IMR-90 (cell line): ENCODE results near the gene PSAPL1. TPM values are rescaled to one million over a fixed set of nuclear protein-coding genes. Genes with fewer than 3 reads are reported as not detected.

ENCODE experiments used
- ATAC-seq: fragments of 200-7000 bp; cut with Tn5 transposase; 2 replicates; pipeline ENCODE4 v1.9.1; 2020; ENCODE audit warnings: low read depth, mild to moderate bottlenecking, moderate library complexity
- BruUV-seq: library from RNA; stranded (reverse); fragments of 400-500 nt; replicated peaks from 2 replicates; lab custom pipeline; 2021; lab: Mats Ljungman, UMichigan
- CTCF ChIA-PET: fragments of 300-600 bp; formaldehyde crosslinking; extraction: SDS; loops from one replicate; lab custom pipeline; 2021; ENCODE audit warnings: antibody characterized with exemption; lab: Yijun Ruan, JAX
- POLR2A ChIA-PET: fragments of 300-600 bp; sonication (Branson Sonifier 250); formaldehyde crosslinking; loops from one replicate; lab custom pipeline; 2022; ENCODE audit warnings: antibody characterized with exemption; ENCODE audit not compliant: unreplicated experiment; lab: Charles Lee
- DNase-seq: peaks from one replicate; pipeline ENCODE4 v3.0.0; 2013
- H2AFZ ChIP-seq: replicated peaks from 2 replicates; pipeline ENCODE3; 2013; ENCODE audit warnings: low read length, mild to moderate bottlenecking; ENCODE audit not compliant: poor library complexity
- H2AK5ac ChIP-seq: 2 replicates; pipeline ENCODE4 v1.6.1; 2013; ENCODE audit warnings: low read depth, low read length, inconsistent platforms
- H2AK9ac ChIP-seq: replicated peaks from 2 replicates; pipeline ENCODE3; 2013; ENCODE audit warnings: mild to moderate bottlenecking, low read depth, low read length, moderate library complexity; ENCODE audit not compliant: poor library complexity
- H2BK120ac ChIP-seq: 2 replicates; pipeline ENCODE4 v1.6.1; 2013; ENCODE audit warnings: low read depth, low read length, inconsistent platforms
- H2BK15ac ChIP-seq: 3 replicates; pipeline ENCODE4 v1.6.1; 2013; ENCODE audit warnings: low read depth, low read length, inconsistent platforms
- H2BK20ac ChIP-seq: 2 replicates; pipeline ENCODE4 v1.6.1; 2013; ENCODE audit warnings: low read depth, mild to moderate bottlenecking, inconsistent platforms, low read length, moderate library complexity
- H2BK5ac ChIP-seq: 2 replicates; pipeline ENCODE4 v1.6.1; 2013; ENCODE audit warnings: mild to moderate bottlenecking, low read depth, low read length, inconsistent platforms; ENCODE audit not compliant: poor library complexity, severe bottlenecking
- H3K14ac ChIP-seq: replicated peaks from 2 replicates; pipeline ENCODE4 v1.6.1; 2013; ENCODE audit warnings: low read depth, low read length, inconsistent platforms
- H3K18ac ChIP-seq: 2 replicates; pipeline ENCODE4 v1.6.1; 2013; ENCODE audit warnings: low read depth, low read length, control low read depth
- H3K23ac ChIP-seq: 2 replicates; pipeline ENCODE4 v1.6.1; 2013; ENCODE audit warnings: low read depth, low read length, inconsistent platforms
- H3K27ac ChIP-seq: 2 replicates; pipeline ENCODE4 v1.5.1; 2013; ENCODE audit warnings: mild to moderate bottlenecking, control low read depth, low read length; ENCODE audit not compliant: insufficient read depth
- H3K27me3 ChIP-seq: 2 replicates; pipeline ENCODE4 v1.6.1; 2013; ENCODE audit warnings: low read length; ENCODE audit not compliant: control insufficient read depth, insufficient read depth
- H3K36me3 ChIP-seq: 2 replicates; pipeline ENCODE4 v1.6.1; 2013; ENCODE audit warnings: low read length, mixed read lengths; ENCODE audit not compliant: control insufficient read depth, insufficient read depth
- H3K4ac ChIP-seq: 2 replicates; pipeline ENCODE4 v1.6.1; 2013; ENCODE audit warnings: low read depth, low read length, inconsistent platforms
- H3K4me1 ChIP-seq: 2 replicates; pipeline ENCODE4 v1.6.1; 2013; ENCODE audit warnings: low read length, mixed read lengths; ENCODE audit not compliant: control insufficient read depth, insufficient read depth
- H3K4me2 ChIP-seq: 2 replicates; pipeline ENCODE4 v1.6.1; 2013; ENCODE audit warnings: low read depth, mild to moderate bottlenecking, control low read depth, low read length, moderate library complexity
- H3K4me3 ChIP-seq: 2 replicates; pipeline ENCODE4 v1.5.1; 2013; ENCODE audit warnings: low read depth, mild to moderate bottlenecking, control low read depth, low read length, moderate library complexity; ENCODE audit not compliant: insufficient read depth
- H3K56ac ChIP-seq: 2 replicates; pipeline ENCODE4 v1.6.1; 2013; ENCODE audit warnings: low read length, inconsistent platforms; ENCODE audit not compliant: insufficient read depth; ENCODE audit errors: extremely low read depth
- H3K79me1 ChIP-seq, 2 experiments: 2 replicates each; pipeline ENCODE4 v1.6.1; 2013; ENCODE audit warnings: low read length in 2 of 2, inconsistent platforms in 1 of 2, low read depth in 1 of 2
- H3K9ac ChIP-seq: 2 replicates; pipeline ENCODE4 v1.6.1; 2013; ENCODE audit warnings: low read depth, low read length, control low read depth
- H3K9me1 ChIP-seq: 2 replicates; pipeline ENCODE4 v1.6.1; 2013; ENCODE audit warnings: low read length, inconsistent platforms; ENCODE audit not compliant: insufficient read depth
- H3K9me3 ChIP-seq: 2 replicates; pipeline ENCODE4 v1.6.1; 2013; ENCODE audit warnings: low read length; ENCODE audit not compliant: control insufficient read depth, insufficient read depth
- H4K20me1 ChIP-seq: 2 replicates; pipeline ENCODE4 v1.6.1; 2013; ENCODE audit warnings: low read length, inconsistent platforms; ENCODE audit not compliant: insufficient read depth
- H4K5ac ChIP-seq: 2 replicates; pipeline ENCODE4 v1.6.1; 2013; ENCODE audit warnings: mild to moderate bottlenecking, low read depth, low read length, control low read depth
- H4K8ac ChIP-seq, 2 experiments: 2 replicates each; pipeline ENCODE4 v1.6.1; 2013; ENCODE audit warnings: low read depth in 2 of 2, low read length in 2 of 2, control low read depth in 1 of 2, inconsistent platforms in 1 of 2
- H4K91ac ChIP-seq: 2 replicates; pipeline ENCODE4 v1.6.1; 2013; ENCODE audit warnings: low read depth, low read length, inconsistent platforms; ENCODE audit not compliant: insufficient read depth
- POLR2A ChIP-seq: IDR thresholded peaks from 2 replicates; pipeline ENCODE4 v1.6.1; 2012; ENCODE audit warnings: mild to moderate bottlenecking, low read depth, low read length
- WGBS, 2 experiments: methylation state at CpG; one replicate each; pipeline versions ENCODE4 v1.1.5 to v1.1.7; 2013; ENCODE audit warnings: missing lambda C conversion rate in 2 of 2; ENCODE audit not compliant: insufficient read length in 1 of 2; ENCODE audit errors: extremely low coverage in 2 of 2; 5-methylcytosine and 5-hydroxymethylcytosine counted together
- dilution Hi-C: fragments of 300-500 bp; cut with HindIII; formaldehyde crosslinking; loops from one replicate; pipeline ENCODE4 v1.14.3; 2018; ENCODE audit warnings: low sequenced_read_pairs; ENCODE audit not compliant: unreplicated experiment
- in situ Hi-C: fragments of 300-500 bp; cut with MboI; formaldehyde crosslinking; loops from 3 replicates; pipeline ENCODE4 v1.14.3; 2019; ENCODE audit warnings: low sequenced_read_pairs, inconsistent platforms, mixed read lengths
- intact Hi-C: fragments of 100-400 bp; cut with micrococcal nuclease; formaldehyde crosslinking; loops from 2 replicates; pipeline ENCODE4 v1.10.0; 2022
- polyA plus RNA-seq, 3 experiments: library from polyadenylated mRNA; depleted of rRNA; stranded (reverse); fragments of >200 nt; gene quantifications; 2 replicates each; pipeline ENCODE4 v1.2.3, GENCODE V29; 2012; ENCODE audit warnings: low replicate concordance in 1 of 3
- total RNA-seq: library from RNA; depleted of rRNA; stranded (reverse); fragments of >200 nt; gene quantifications from 2 replicates; pipeline ENCODE4 v1.2.3, GENCODE V29; 2012
- TF ChIP-seq, protein P1 (sequence below): conservative IDR thresholded peaks from 2 replicates; pipeline ENCODE4 v1.5.1; 2012; ENCODE audit warnings: mild to moderate bottlenecking, low read depth, low read length, improper control_type of control experiment

Gene PSAPL1
- total and polyA plus RNA-seq, 2 of the 4 experiments (the other 2 are of a cell fraction), result not detected

DNA sequence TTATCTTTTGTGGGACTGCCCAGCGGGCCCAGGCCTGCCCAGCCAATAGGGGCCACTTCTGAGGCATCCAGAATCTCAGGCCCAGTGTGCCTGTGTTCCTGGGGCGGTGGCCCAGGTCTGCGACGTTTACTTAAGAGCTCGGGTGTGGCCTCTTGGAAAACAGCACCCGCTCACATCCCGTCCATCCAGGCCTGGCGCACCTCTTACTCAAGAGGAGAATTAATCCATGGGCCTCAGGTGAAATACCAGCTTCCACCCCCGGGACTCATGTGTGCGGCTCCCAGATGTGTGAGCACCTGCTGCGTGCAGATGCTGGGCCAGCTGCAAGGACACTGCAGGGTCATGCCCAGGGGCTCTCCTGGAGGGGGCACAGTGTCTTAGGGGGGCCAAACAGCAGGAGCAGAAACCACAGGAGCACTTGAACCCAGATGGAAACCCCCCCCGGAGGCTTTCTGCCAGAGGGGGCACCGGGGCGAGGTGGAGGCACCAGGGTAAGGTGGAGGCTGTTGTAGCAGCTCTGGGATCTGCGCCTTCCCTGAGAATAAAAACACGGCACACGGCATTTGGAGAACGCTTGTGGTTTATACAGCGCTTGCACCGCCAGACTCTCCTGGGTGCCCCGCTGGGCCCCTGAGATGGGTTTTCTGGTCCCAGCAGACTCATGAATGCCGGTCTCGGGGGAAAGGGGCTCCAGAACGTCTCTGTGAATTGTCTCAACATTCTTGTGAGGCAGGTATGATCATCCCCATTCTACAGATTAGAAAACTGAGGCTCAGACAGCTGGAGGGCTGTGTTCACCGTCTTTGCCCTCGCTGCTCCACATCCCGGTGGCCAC lies 2.8 kb downstream of the PSAPL1 start:
- H3K27me3 ChIP-seq, result peaks cover 14% of the 10 kb centered on the region; the same call in 1 of the 2 replicates
- no peak overlapping the region for H3K18ac ChIP-seq
- H2AK5ac ChIP-seq, result no peak overlapping the region
- H3K4me3 ChIP-seq, result no peak overlapping the region
- H2BK120ac ChIP-seq, result no peak overlapping the region
- H2BK5ac ChIP-seq, result no peak overlapping the region
- no peak for ATAC-seq
- no peaks in the 10 kb centered on the region for H3K9me3 ChIP-seq
- H2BK20ac ChIP-seq, result no peak overlapping the region
- ChIA-PET CTCF (no interaction called here), POLR2A (no interaction called here)
- H4K8ac ChIP-seq, result no peak overlapping the region
- H3K23ac ChIP-seq, result no peak overlapping the region
- H4K5ac ChIP-seq, result no peak overlapping the region
- no peak overlapping the region for H3K4me2 ChIP-seq
- H2AFZ ChIP-seq, result no peak overlapping the region
- no peak overlapping the region for H3K27ac ChIP-seq
- H4K91ac ChIP-seq, result no peak overlapping the region
- dilution Hi-C loops, result no loop called here
- no peak for TF ChIP-seq POLR2A
- TF ChIP-seq, protein P1, sequence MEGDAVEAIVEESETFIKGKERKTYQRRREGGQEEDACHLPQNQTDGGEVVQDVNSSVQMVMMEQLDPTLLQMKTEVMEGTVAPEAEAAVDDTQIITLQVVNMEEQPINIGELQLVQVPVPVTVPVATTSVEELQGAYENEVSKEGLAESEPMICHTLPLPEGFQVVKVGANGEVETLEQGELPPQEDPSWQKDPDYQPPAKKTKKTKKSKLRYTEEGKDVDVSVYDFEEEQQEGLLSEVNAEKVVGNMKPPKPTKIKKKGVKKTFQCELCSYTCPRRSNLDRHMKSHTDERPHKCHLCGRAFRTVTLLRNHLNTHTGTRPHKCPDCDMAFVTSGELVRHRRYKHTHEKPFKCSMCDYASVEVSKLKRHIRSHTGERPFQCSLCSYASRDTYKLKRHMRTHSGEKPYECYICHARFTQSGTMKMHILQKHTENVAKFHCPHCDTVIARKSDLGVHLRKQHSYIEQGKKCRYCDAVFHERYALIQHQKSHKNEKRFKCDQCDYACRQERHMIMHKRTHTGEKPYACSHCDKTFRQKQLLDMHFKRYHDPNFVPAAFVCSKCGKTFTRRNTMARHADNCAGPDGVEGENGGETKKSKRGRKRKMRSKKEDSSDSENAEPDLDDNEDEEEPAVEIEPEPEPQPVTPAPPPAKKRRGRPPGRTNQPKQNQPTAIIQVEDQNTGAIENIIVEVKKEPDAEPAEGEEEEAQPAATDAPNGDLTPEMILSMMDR, result no peak
- no peaks in the 10 kb centered on the region for H4K20me1 ChIP-seq
- no peaks in the 10 kb centered on the region for H3K36me3 ChIP-seq
- intact Hi-C loops, result no loop called here
- H3K14ac ChIP-seq, result no peak overlapping the region
- in situ Hi-C loops, result no loop called here
- no peak overlapping the region for H3K56ac ChIP-seq
- no peaks in the 10 kb centered on the region for H3K4me1 ChIP-seq
- no peaks in the 10 kb centered on the region for H3K79me1 ChIP-seq
- H2AK9ac ChIP-seq, result no peak overlapping the region
- no peak overlapping the region for H3K9ac ChIP-seq
- WGBS, 2 experiments, result 90% methylated on average over 8 of the region's 27 CpGs; no CpG with 5 or more reads in 1 of the 2 experiments
- no peaks in the 10 kb centered on the region for H3K9me1 ChIP-seq
- H2BK15ac ChIP-seq, result no peak overlapping the region
- BruUV-seq, result no TSS peak
- no peak for DNase-seq
- H3K4ac ChIP-seq, result no peak overlapping the region
